Tongue (tissue), 2 donors: ENCODE results near the gene CHD6. TPM values are rescaled to one million over a fixed set of nuclear protein-coding genes. Genes with fewer than 3 reads are reported as not detected.
A peak's percentile ranks its signal among the peaks of the same experiment; 100 is the strongest.

Source experiments
- DNase-seq: peaks from one replicate; pipeline ENCODE4 v3.0.0-alpha.2; 2015
- total RNA-seq: library from RNA; depleted of rRNA; stranded (reverse); fragments of >200 nt; gene quantifications from one replicate; pipeline ENCODE4 v1.2.3, GENCODE V29; 2014

CHD6 gene
- total RNA-seq, 1 donor from 2014 or later, result 65.1 TPM

- DNase-seq, result no peak
Measured at GRCh38 chr20:41577129-41578009, 40.8 kb downstream of the CHD6 start.

GRCh38 chr20:41575412-41575811, 42.8 kb downstream of the CHD6 start:
- DNase-seq, result peak; percentile 16

GRCh38 chr20:41574802-41575389, 43.3 kb downstream of the CHD6 start:
- DNase-seq, result no peak

GRCh38 chr20:41573955-41574354, 44.2 kb downstream of the CHD6 start:
- DNase-seq, result no peak

GRCh38 chr20:41572010-41572572, 46.1 kb downstream of the CHD6 start:
- peak; percentile 15 for DNase-seq

- peak; percentile 5 for DNase-seq
Measured at GRCh38 chr20:41571006-41571405, 47.2 kb downstream of the CHD6 start.

GRCh38 chr20:41570557-41570956, 47.6 kb downstream of the CHD6 start:
- DNase-seq, result peak; percentile 13

GRCh38 chr20:41567615-41568014, 50.6 kb downstream of the CHD6 start:
- no peak for DNase-seq

GRCh38 chr20:41566896-41567527, 51.2 kb downstream of the CHD6 start:
- no peak for DNase-seq

- DNase-seq, result no peak
Measured at GRCh38 chr20:41563087-41563486, 55.1 kb downstream of the CHD6 start.

- no peak for DNase-seq
Measured at GRCh38 chr20:41560970-41561369, 57.2 kb downstream of the CHD6 start.

- DNase-seq, result no peak
Measured at GRCh38 chr20:41559658-41560057, 58.5 kb downstream of the CHD6 start.

GRCh38 chr20:41553142-41553879, 64.9 kb downstream of the CHD6 start:
- DNase-seq, result no peak

GRCh38 chr20:41552295-41553068, 65.7 kb downstream of the CHD6 start:
- DNase-seq, result no peak

GRCh38 chr20:41551011-41551705, 67.0 kb downstream of the CHD6 start:
- no peak for DNase-seq

- no peak for DNase-seq
Measured at GRCh38 chr20:41547221-41547620, 71.0 kb downstream of the CHD6 start.

GRCh38 chr20:41546535-41546934, 71.6 kb downstream of the CHD6 start:
- DNase-seq, result no peak

- no peak for DNase-seq
Measured at GRCh38 chr20:41544472-41544871, 73.7 kb downstream of the CHD6 start.

- DNase-seq, result peak; percentile 54
Measured at GRCh38 chr20:41540918-41541317, 77.3 kb downstream of the CHD6 start.

- DNase-seq, result peak; percentile 6
Measured at GRCh38 chr20:41540459-41540858, 77.7 kb downstream of the CHD6 start.
